Stimulated activated CD8-positive, alpha-beta memory T cell treated with anti-CD3 and anti-CD28 coated beads, Interleukin-7, amount 100 ng/mL, for 48 hours (primary cell): ENCODE data around the gene AHCYL1.

Experiments used
- DNase-seq, 2 donors: peaks; one replicate each; pipeline ENCODE4 v3.0.0-alpha.2; 2020; ENCODE audit warnings: low read depth in 1 of 2; ENCODE audit errors: extremely low read depth in 1 of 2

Gene AHCYL1

GRCh38 chr1:109975718-109976117 lies 8.8 kb upstream of the AHCYL1 start:
- no peak for DNase-seq

- DNase-seq, result no peak
These were observed 7.8 kb upstream of the AHCYL1 start for GRCh38 chr1:109976762-109977161.

- no peak for DNase-seq
These were observed 7.3 kb upstream of the AHCYL1 start for GRCh38 chr1:109977225-109977624.

GRCh38 chr1:109977657-109978378 lies 6.7 kb upstream of the AHCYL1 start:
- no peak for DNase-seq

- no peak for DNase-seq
These were observed 5.6 kb upstream of the AHCYL1 start for GRCh38 chr1:109978761-109979488.

- no peak for DNase-seq
These were observed 5.0 kb upstream of the AHCYL1 start for GRCh38 chr1:109979489-109980091.

GRCh38 chr1:109980324-109981003 lies 4.1 kb upstream of the AHCYL1 start:
- no peak for DNase-seq

GRCh38 chr1:109981004-109981335 lies 3.6 kb upstream of the AHCYL1 start:
- DNase-seq, result no peak

GRCh38 chr1:109983380-109984189 lies 980 bp upstream of the AHCYL1 start:
- DNase-seq, result no peak

- DNase-seq, result no peak
These were observed 442 bp upstream of the AHCYL1 start for GRCh38 chr1:109984190-109984455.

- DNase-seq, result no peak
These were observed 885 bp downstream of the AHCYL1 start for GRCh38 chr1:109985247-109986053.

GRCh38 chr1:109986054-109986444 lies 1.5 kb downstream of the AHCYL1 start:
- DNase-seq, result no peak

GRCh38 chr1:109988349-109988914 lies 3.9 kb downstream of the AHCYL1 start:
- no peak for DNase-seq

- DNase-seq, result no peak
These were observed 5.1 kb downstream of the AHCYL1 start for GRCh38 chr1:109989506-109990301.

GRCh38 chr1:109990302-109990653 lies 5.7 kb downstream of the AHCYL1 start:
- no peak for DNase-seq

- no peak for DNase-seq
These were observed 6.9 kb downstream of the AHCYL1 start for GRCh38 chr1:109991400-109991925.

GRCh38 chr1:109993885-109994284 lies 9.3 kb downstream of the AHCYL1 start:
- no peak for DNase-seq

GRCh38 chr1:109994654-109995053 lies 10.1 kb downstream of the AHCYL1 start:
- no peak for DNase-seq

- no peak for DNase-seq
These were observed 11.0 kb downstream of the AHCYL1 start for GRCh38 chr1:109995536-109995935.
